GM23248 (cell line): ENCODE results near the gene B4GALT3. TPM values are rescaled to one million over a fixed set of nuclear protein-coding genes. Genes with fewer than 3 reads are reported as not detected.

ENCODE experiments used
- DNase-seq: peaks from one replicate; pipeline ENCODE4 v3.0.0-alpha.2; 2015
- H2AFZ ChIP-seq: fragments of 200-600 bp; sonication (generic); 2 replicates; pipeline ENCODE4 v1.6.1; 2016; ENCODE audit warnings: antibody characterized with exemption
- H3F3A ChIP-seq: fragments of 200-600 bp; sonication (generic); 2 replicates; pipeline ENCODE4 v1.6.1; 2016; ENCODE audit warnings: mild to moderate bottlenecking, antibody characterized with exemption, mixed run types; ENCODE audit not compliant: insufficient read depth
- H3K27ac ChIP-seq: fragments of 200-600 bp; sonication (generic); 2 replicates; pipeline ENCODE4 v1.5.1; 2016; ENCODE audit warnings: mild to moderate bottlenecking
- H3K27me3 ChIP-seq: fragments of 200-600 bp; sonication (generic); replicated peaks from 2 replicates; pipeline ENCODE4 v1.6.1; 2016; ENCODE audit warnings: mild to moderate bottlenecking; ENCODE audit not compliant: insufficient read depth
- H3K36me3 ChIP-seq: fragments of 200-600 bp; sonication (generic); 2 replicates; pipeline ENCODE4 v1.6.1; 2016; ENCODE audit warnings: low read depth, mild to moderate bottlenecking
- H3K4me1 ChIP-seq: fragments of 200-600 bp; sonication (generic); 2 replicates; pipeline ENCODE4 v1.6.1; 2016; ENCODE audit warnings: mild to moderate bottlenecking; ENCODE audit not compliant: insufficient read depth
- H3K4me2 ChIP-seq: fragments of 200-600 bp; sonication (generic); one replicate; pipeline ENCODE4 v1.6.1; 2016; ENCODE audit warnings: mild to moderate bottlenecking; ENCODE audit not compliant: unreplicated experiment
- H3K4me3 ChIP-seq: fragments of 200-600 bp; sonication (generic); 2 replicates; pipeline ENCODE4 v1.5.1; 2016; ENCODE audit warnings: mild to moderate bottlenecking
- H3K79me2 ChIP-seq: fragments of 200-600 bp; sonication (generic); 2 replicates; pipeline ENCODE4 v1.6.1; 2016; ENCODE audit warnings: mild to moderate bottlenecking; ENCODE audit not compliant: insufficient read depth
- H3K9ac ChIP-seq: fragments of 200-600 bp; sonication (generic); 2 replicates; pipeline ENCODE4 v1.6.1; 2016; ENCODE audit warnings: mild to moderate bottlenecking
- H3K9me2 ChIP-seq: fragments of 200-600 bp; sonication (generic); 2 replicates; pipeline ENCODE4 v1.6.1; 2016; ENCODE audit warnings: mixed run types, mild to moderate bottlenecking, moderate library complexity; ENCODE audit not compliant: insufficient read depth
- H3K9me3 ChIP-seq: fragments of 200-600 bp; sonication (generic); one replicate; pipeline ENCODE4 v1.6.1; 2017; ENCODE audit warnings: low read depth
- H4K20me1 ChIP-seq: fragments of 200-600 bp; sonication (generic); 2 replicates; pipeline ENCODE4 v1.6.0; 2016; ENCODE audit not compliant: insufficient read depth
- EZH2 ChIP-seq: fragments of 200-600 bp; sonication (generic); IDR thresholded peaks from 2 replicates; pipeline ENCODE4 v1.6.1; 2018; ENCODE audit warnings: antibody characterized with exemption, mild to moderate bottlenecking; ENCODE audit not compliant: insufficient read depth, poor library complexity, severe bottlenecking
- EZH2phosphoT487 ChIP-seq: fragments of 200-600 bp; sonication (generic); IDR thresholded peaks from 2 replicates; pipeline ENCODE4 v1.6.1; 2018; ENCODE audit warnings: antibody characterized with exemption, moderate library complexity, mild to moderate bottlenecking, low read depth; ENCODE audit not compliant: insufficient read depth
- WGBS, 2 experiments: methylation state at CpG; one replicate each; pipeline ENCODE4 v1.1.6; 2015 to 2017; ENCODE audit warnings: low lambda C conversion rate in 2 of 2, low coverage in 1 of 2; ENCODE audit errors: missing lambda C conversion rate in 2 of 2; 5-methylcytosine and 5-hydroxymethylcytosine counted together
- in situ Hi-C: fragments of 300-500 bp; cut with MboI; formaldehyde crosslinking; loops from 2 replicates; pipeline ENCODE4 v1.15.0; 2020
- polyA plus RNA-seq: library from polyadenylated mRNA; unstranded; fragments of >200 nt; fragmentation: Nextera tagmentation; extraction: Ambion mirVana; gene quantifications from 2 replicates; pipeline ENCODE4 v1.2.1, GENCODE V29; 2016
- total RNA-seq: library from RNA; depleted of rRNA; stranded (reverse); fragments of >200 nt; shearing (Covaris generic); gene quantifications from 2 replicates; pipeline ENCODE4 v1.2.3, GENCODE V29; 2014

B4GALT3 gene
- total and polyA plus RNA-seq, 2 experiments from 2014 or later = 31.3 to 34.5 TPM

GRCh38 chr1:161160671-161161145 lies 16.6 kb downstream of the B4GALT3 start:
- no peaks in the 10 kb centered on the region for H3K9me3 ChIP-seq
- no peaks in the 10 kb centered on the region; the same call in 1 of the 2 replicates for H3K36me3 ChIP-seq
- H3K4me1 ChIP-seq = peaks cover 9% of the 10 kb centered on the region
- no peak for DNase-seq
- peaks cover 42% of the 10 kb centered on the region for H3F3A ChIP-seq
- in situ Hi-C loops = no loop called here
- H3K27me3 ChIP-seq = no peaks in the 10 kb centered on the region
- H3K4me3 ChIP-seq = no peak overlapping the region
- no peak overlapping the region for H2AFZ ChIP-seq
- TF ChIP-seq EZH2 = no peak
- no peak for TF ChIP-seq EZH2phosphoT487
- WGBS, 2 experiments = 81 to 88% methylated on average over 22 of the region's 22 CpGs
- no peaks in the 10 kb centered on the region for H3K9me2 ChIP-seq
- no peak overlapping the region for H3K27ac ChIP-seq
- H3K9ac ChIP-seq = 0 out of 2 replicates have a peak overlapping the region, but pooled peaks have one; percentile 10
- no peaks in the 10 kb centered on the region for H4K20me1 ChIP-seq
- H3K79me2 ChIP-seq = peaks cover 17% of the 10 kb centered on the region
- no peak overlapping the region for H3K4me2 ChIP-seq

- Histone ChIP-seq H4K20me1 (no peaks in the 10 kb centered on the region), H2AFZ (peak overlapping the region; percentile 88), H3K4me2 (peak overlapping the region; percentile 96), H3K9ac (peak overlapping the region; percentile 93), H3K36me3 (no peaks in the 10 kb centered on the region; the same call in 1 of the 2 replicates), H3K9me3 (no peaks in the 10 kb centered on the region), H3K9me2 (no peaks in the 10 kb centered on the region), H3K27ac (peak overlapping the region; percentile 73; the same call in 1 of the 2 replicates), H3K4me3 (peak overlapping the region; percentile 82), H3F3A (peaks cover 34% of the 10 kb centered on the region), H3K79me2 (peaks cover 25% of the 10 kb centered on the region), H3K27me3 (no peaks in the 10 kb centered on the region), H3K4me1 (peaks cover 3% of the 10 kb centered on the region; the same call in 1 of the 2 replicates)
- in situ Hi-C loops = no loop called here
- WGBS, 2 experiments = 1 to 2% methylated on average over 11 of the region's 11 CpGs
- TF ChIP-seq EZH2phosphoT487 (no peak), EZH2 (no peak)
- DNase-seq = no peak
Measured at GRCh38 chr1:161159913-161160243, 17.4 kb downstream of the B4GALT3 start.

GRCh38 chr1:161159087-161159912 lies 18.0 kb downstream of the B4GALT3 start, which contains the start of gene USP21:
Gene USP21, plus strand, starts transcription at chr1:161159500. Its CDS starts 1,141 bp downstream, at chr1:161160641.
- peak; percentile 98 for DNase-seq
- Histone ChIP-seq H3K9me3 (no peaks in the 10 kb centered on the region), H3K9me2 (no peaks in the 10 kb centered on the region), H3K9ac (peak within 1 kb of the TSS; percentile 93), H3K4me3 (peak within 1 kb of the TSS; percentile 82), H3K79me2 (peaks cover 31% of the 10 kb centered on the region), H3K27me3 (no peaks in the 10 kb centered on the region), H3K4me1 (peaks cover 3% of the 10 kb centered on the region; the same call in 1 of the 2 replicates), H4K20me1 (no peaks in the 10 kb centered on the region), H3K27ac (peak within 1 kb of the TSS; percentile 73), H3K4me2 (peak within 1 kb of the TSS; percentile 96), H2AFZ (peak within 1 kb of the TSS; percentile 88), H3F3A (peaks cover 28% of the 10 kb centered on the region), H3K36me3 (no peaks in the 10 kb centered on the region; the same call in 1 of the 2 replicates)
- WGBS, 2 experiments = 1% methylated on average over 49 to 57 of the region's 60 CpGs
- no peak for TF ChIP-seq EZH2phosphoT487
- TF ChIP-seq EZH2 = no peak
- in situ Hi-C loops = no loop called here

- 53 to 58% methylated on average over 9 of the region's 9 CpGs for WGBS, 2 experiments
- peaks cover 22% of the 10 kb centered on the region for H3F3A ChIP-seq
- peak overlapping the region; percentile 96 for H3K4me2 ChIP-seq
- H3K9me3 ChIP-seq = no peaks in the 10 kb centered on the region
- peak overlapping the region; percentile 93 for H3K9ac ChIP-seq
- in situ Hi-C loops = no loop called here
- H3K36me3 ChIP-seq = no peaks in the 10 kb centered on the region; the same call in 1 of the 2 replicates
- H3K27ac ChIP-seq = peak overlapping the region; percentile 73
- H3K4me1 ChIP-seq = peaks cover 3% of the 10 kb centered on the region; the same call in 1 of the 2 replicates
- DNase-seq = no peak
- H4K20me1 ChIP-seq = no peaks in the 10 kb centered on the region
- peak overlapping the region; percentile 82 for H3K4me3 ChIP-seq
- no peaks in the 10 kb centered on the region for H3K9me2 ChIP-seq
- H3K27me3 ChIP-seq = no peaks in the 10 kb centered on the region
- peaks cover 33% of the 10 kb centered on the region for H3K79me2 ChIP-seq
- H2AFZ ChIP-seq = peak overlapping the region; percentile 88
- TF ChIP-seq EZH2 = no peak
- TF ChIP-seq EZH2phosphoT487 = no peak
Measured at GRCh38 chr1:161158316-161159010, 18.8 kb downstream of the B4GALT3 start.
